DMS53 (cell line): Measurements from ENCODE around the gene JAK2.
"Not testable (repeated sequence)": the region's sequence is repeated elsewhere in the genome, so short reads cannot be mapped to it uniquely, and the experiment has no call there.

Experiments used
- DNase-seq: peaks from one replicate; lab custom pipeline; 2025; lab: John Stamatoyannopoulos, UW

JAK2 gene

GRCh38 chr9:5041390-5042115 is 56.5 kb downstream of the JAK2 start:
- no peak for DNase-seq

- DNase-seq, result no peak
These were observed 57.6 kb downstream of the JAK2 start for GRCh38 chr9:5042661-5043178.

- peak; percentile 5 for DNase-seq
These were observed 58.3 kb downstream of the JAK2 start for GRCh38 chr9:5043381-5043780.

GRCh38 chr9:5044160-5044559 is 59.1 kb downstream of the JAK2 start:
- DNase-seq, result no peak

- DNase-seq, result no peak
These were observed 67.8 kb downstream of the JAK2 start for GRCh38 chr9:5052838-5053237.

- DNase-seq, result no peak
These were observed 77.6 kb downstream of the JAK2 start for GRCh38 chr9:5062631-5063030.

GRCh38 chr9:5072871-5073270 is 87.8 kb downstream of the JAK2 start:
- DNase-seq, result no peak

GRCh38 chr9:5073701-5074100 is 88.6 kb downstream of the JAK2 start:
- no peak for DNase-seq

- DNase-seq, result no peak
These were observed 100.9 kb downstream of the JAK2 start for GRCh38 chr9:5085993-5086392.

GRCh38 chr9:5089737-5090136 is 104.7 kb downstream of the JAK2 start:
- no peak for DNase-seq

- DNase-seq, result no peak
These were observed 110.7 kb downstream of the JAK2 start for GRCh38 chr9:5095795-5096194.

- DNase-seq, result no peak
These were observed 114.4 kb downstream of the JAK2 start for GRCh38 chr9:5099466-5099865.

GRCh38 chr9:5101127-5101526 is 116.1 kb downstream of the JAK2 start:
- not testable (repeated sequence) for DNase-seq

GRCh38 chr9:5106517-5106916 is 121.4 kb downstream of the JAK2 start:
- DNase-seq, result not testable (repeated sequence)

GRCh38 chr9:5110867-5111681 is 126.0 kb downstream of the JAK2 start:
- no peak for DNase-seq

- no peak for DNase-seq
These were observed 126.6 kb downstream of the JAK2 start for GRCh38 chr9:5111696-5112095.

GRCh38 chr9:5112109-5112592 is 127.1 kb downstream of the JAK2 start:
- no peak for DNase-seq

GRCh38 chr9:5112646-5113045 is 127.6 kb downstream of the JAK2 start:
- DNase-seq, result no peak

- DNase-seq, result no peak
These were observed 128.5 kb downstream of the JAK2 start for GRCh38 chr9:5113523-5113922.

- no peak for DNase-seq
These were observed 129.1 kb downstream of the JAK2 start for GRCh38 chr9:5113994-5114748.

- no peak for DNase-seq
These were observed 137.0 kb downstream of the JAK2 start for GRCh38 chr9:5122116-5122515.

GRCh38 chr9:5122516-5122915 is 137.4 kb downstream of the JAK2 start:
- DNase-seq, result no peak
